Fibroblast of the aortic adventitia (primary cell): ENCODE measurements around the gene ARL5C. TPM values are rescaled to one million over a fixed set of nuclear protein-coding genes. Genes with fewer than 3 reads are reported as not detected.

Experiments
- DNase-seq: peaks from one replicate; pipeline ENCODE4 v3.0.0-alpha.2; 2010; ENCODE audit warnings: low read depth
- H3K4me3 ChIP-seq: 2 replicates; pipeline ENCODE4 v1.5.1; 2011; ENCODE audit warnings: low read depth, mild to moderate bottlenecking, control low read depth, low read length, moderate library complexity
- total RNA-seq: library from RNA; depleted of rRNA; stranded (reverse); fragments of >200 nt; gene quantifications from 2 replicates; pipeline ENCODE4 v1.2.3, GENCODE V29; 2012; ENCODE audit warnings: low replicate concordance
- TF ChIP-seq, protein P1 (sequence below): IDR thresholded peaks from 2 replicates; pipeline ENCODE4 v1.5.1; 2011; ENCODE audit warnings: mild to moderate bottlenecking, low read length, control low read depth, inconsistent platforms; ENCODE audit not compliant: insufficient read depth

The ARL5C gene
- total RNA-seq, 1 donor, result not detected

DNA sequence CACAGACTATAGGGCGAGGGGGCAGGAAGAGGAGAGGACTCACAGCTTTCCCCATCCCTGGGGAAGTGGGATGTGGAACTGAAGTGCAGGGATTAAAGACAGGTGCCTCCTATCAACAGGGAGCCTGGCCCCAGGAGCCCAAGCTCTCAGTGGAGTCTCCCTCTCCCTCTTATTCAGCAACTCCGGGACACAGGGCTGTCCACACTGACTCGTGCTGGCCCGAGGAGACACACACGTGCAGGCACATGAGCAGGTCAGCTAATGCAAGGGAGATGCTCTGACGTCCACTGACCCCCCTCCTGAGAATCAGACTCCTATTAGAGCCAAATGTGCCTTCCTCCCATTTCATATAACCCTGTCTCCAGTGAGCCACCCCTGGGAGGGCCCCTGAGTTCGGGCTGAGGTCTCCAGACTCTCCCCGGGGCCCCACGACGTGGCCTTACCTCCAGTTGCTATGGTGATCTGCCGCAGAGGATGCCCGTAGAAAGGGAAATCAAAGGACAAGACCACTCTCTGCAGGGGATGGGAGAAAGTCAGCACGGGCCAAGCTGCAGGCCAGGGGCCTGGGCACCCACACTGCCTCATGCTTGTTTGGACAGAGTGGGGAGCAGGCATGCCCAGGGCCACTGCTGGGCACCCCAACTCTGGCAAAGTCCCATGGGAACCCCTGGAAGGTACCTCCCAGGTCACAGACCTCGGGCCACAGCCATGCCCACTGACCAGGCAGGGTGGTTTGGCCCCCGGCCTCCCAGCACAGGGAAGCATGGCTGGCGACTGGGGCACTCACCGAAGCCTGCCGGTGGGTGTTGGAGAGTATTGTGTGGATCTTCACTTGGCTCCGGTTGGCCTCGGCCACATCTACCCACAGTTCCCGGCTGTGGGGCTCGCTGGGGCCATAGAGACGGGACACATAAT lies 57.2 kb downstream of the ARL5C start:
- TF ChIP-seq, protein P1, sequence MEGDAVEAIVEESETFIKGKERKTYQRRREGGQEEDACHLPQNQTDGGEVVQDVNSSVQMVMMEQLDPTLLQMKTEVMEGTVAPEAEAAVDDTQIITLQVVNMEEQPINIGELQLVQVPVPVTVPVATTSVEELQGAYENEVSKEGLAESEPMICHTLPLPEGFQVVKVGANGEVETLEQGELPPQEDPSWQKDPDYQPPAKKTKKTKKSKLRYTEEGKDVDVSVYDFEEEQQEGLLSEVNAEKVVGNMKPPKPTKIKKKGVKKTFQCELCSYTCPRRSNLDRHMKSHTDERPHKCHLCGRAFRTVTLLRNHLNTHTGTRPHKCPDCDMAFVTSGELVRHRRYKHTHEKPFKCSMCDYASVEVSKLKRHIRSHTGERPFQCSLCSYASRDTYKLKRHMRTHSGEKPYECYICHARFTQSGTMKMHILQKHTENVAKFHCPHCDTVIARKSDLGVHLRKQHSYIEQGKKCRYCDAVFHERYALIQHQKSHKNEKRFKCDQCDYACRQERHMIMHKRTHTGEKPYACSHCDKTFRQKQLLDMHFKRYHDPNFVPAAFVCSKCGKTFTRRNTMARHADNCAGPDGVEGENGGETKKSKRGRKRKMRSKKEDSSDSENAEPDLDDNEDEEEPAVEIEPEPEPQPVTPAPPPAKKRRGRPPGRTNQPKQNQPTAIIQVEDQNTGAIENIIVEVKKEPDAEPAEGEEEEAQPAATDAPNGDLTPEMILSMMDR, result no peak
- DNase-seq, result no peak
- no peak overlapping the region for H3K4me3 ChIP-seq

DNA sequence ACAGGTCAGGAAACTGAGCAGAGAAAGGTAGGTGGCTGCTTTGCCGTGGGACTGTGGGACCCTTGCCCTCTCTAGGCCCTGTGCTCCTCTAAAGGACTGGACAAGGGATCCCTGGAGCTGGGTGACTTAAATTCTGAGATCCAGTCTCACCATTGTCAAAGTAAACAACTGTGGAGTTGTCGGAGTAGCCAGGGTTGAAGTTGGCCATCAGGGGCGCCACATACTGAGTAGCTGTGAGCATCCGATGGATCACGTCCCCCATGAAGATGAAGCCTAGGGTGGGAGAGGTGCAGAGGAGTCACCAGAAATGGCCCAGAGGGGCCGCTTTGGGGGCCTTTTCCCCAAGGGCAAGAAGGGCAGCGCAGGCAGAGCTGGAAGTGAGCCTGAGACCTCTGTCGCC lies 58.0 kb downstream of the ARL5C start:
- TF ChIP-seq, protein P1, result no peak
- no peak for DNase-seq
- no peak overlapping the region for H3K4me3 ChIP-seq

DNA sequence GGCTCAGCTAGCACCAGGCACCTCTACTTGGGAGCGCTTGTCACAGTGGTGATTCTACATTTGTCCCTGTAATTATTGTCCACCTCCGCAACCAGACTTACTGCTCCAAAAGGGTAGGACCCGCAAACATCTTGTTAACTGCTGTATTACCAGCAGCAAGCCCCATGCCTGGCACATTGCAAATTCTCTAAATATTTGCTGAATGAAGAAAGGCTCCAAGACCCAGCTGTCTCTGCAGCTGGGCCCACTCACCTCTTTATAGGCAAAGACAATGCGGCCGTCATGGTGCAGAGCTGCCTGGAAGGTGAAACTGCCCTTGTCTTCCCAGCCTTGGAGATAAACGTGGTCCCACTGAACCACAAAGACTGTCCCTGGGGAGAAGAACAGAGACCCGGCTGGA lies 58.8 kb downstream of the ARL5C start:
- no peak overlapping the region for H3K4me3 ChIP-seq
- TF ChIP-seq, protein P1, result no peak
- DNase-seq, result no peak

Other genes starting within 250 kb of the ARL5C start
- gene FBXO47, start 198.8 kb downstream of the ARL5C start, total RNA-seq, result under 0.01 TPM in 1 of 2 replicates, not detected in the other
- gene PLXDC1, start 14.5 kb downstream of the ARL5C start, total RNA-seq, result 3.1 and 3.3 TPM in 2 replicates
- 7.0 and 8.0 TPM in 2 replicates for gene CACNB1, start 31.5 kb upstream of the ARL5C start, total RNA-seq
- 944 and 2,108 TPM in 2 replicates for gene RPL19, start 34.1 kb upstream of the ARL5C start, total RNA-seq
- 0.18 TPM in 1 of 2 replicates, not detected in the other for gene STAC2, start 59.8 kb upstream of the ARL5C start, total RNA-seq
- 7.4 and 19.4 TPM in 2 replicates for gene FBXL20, start 235.5 kb upstream of the ARL5C start, total RNA-seq